Activated T-cell treated with anti-CD3 and anti-CD28 coated beads for 24 hours (primary cell): Measurements from ENCODE around the gene TAL2.

Experiments used
- DNase-seq: peaks from one replicate; pipeline ENCODE4 v3.0.0-alpha.2; 2020; ENCODE audit warnings: low read depth

The TAL2 gene

GRCh38 chr9:105710638-105711037, 48.4 kb downstream of the TAL2 start:
- DNase-seq: no peak

- no peak for DNase-seq
Observed at GRCh38 chr9:105711867-105712266, 49.6 kb downstream of the TAL2 start.

GRCh38 chr9:105712297-105712696, 50.0 kb downstream of the TAL2 start:
- DNase-seq: no peak
